22Rv1 (cell line): ENCODE results near the gene CHRDL2.

ENCODE experiments used
- CTCF ChIP-seq: fragments of 450-650 bp; IDR thresholded peaks from 2 replicates; pipeline ENCODE4 v1.5.1; 2017; ENCODE audit warnings: mild to moderate bottlenecking
- ZFX ChIP-seq: fragments of 450-650 bp; IDR thresholded peaks from 2 replicates; pipeline ENCODE4 v1.6.1; 2017; ENCODE audit warnings: antibody characterized with exemption, borderline replicate concordance

DNA sequence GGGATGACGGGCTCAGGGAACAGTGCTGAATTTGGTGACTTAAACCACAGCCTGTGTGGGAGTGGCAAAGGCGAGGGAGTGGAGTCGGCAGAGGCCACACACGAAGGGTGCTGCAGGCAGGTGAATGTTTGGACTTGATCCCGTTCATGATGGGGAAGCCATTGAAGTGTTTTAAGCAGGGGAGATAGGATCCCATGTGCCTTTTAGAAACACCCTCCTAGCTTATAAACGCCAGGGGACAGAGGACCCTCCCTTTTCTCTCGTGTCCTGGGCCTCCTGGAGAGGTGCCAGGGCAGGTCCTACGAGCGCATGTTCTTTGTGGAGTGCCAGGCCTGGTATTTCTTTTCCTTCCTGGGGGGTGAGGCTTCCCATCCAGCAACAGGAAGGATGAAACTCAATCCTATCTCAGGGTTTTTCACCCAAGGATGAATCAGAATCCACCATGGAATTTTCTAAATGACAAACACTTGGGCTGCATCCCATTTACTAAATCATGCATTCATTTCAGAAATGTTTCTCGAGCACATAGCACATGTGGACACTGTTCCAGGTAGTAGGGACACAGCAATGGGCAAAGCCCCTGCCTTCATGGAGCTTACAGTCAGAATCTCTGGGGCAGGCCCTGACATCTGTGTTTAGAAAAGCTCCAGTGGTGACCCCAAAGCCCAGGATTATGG lies 59.6 kb downstream of the CHRDL2 start:
- TF ChIP-seq CTCF, result no peak
- no peak for TF ChIP-seq ZFX
